Activated T-cell treated with anti-CD3 and anti-CD28 coated beads, Interleukin-2, amount 50 U/mL, for 4 hours (primary cell): Measurements from ENCODE around the gene CACTIN. TPM values are rescaled to one million over a fixed set of nuclear protein-coding genes. Genes with fewer than 3 reads are reported as not detected.

Experiments used
- ATAC-seq, 2 donors: fragments of 200-7000 bp; cut with Tn5 transposase; one replicate each; pipeline ENCODE4 v1.10.0; 2021
- DNase-seq: peaks from one replicate; pipeline ENCODE4 v3.0.0-alpha.2; 2020
- H3K27me3 Mint-ChIP-seq: one replicate; pipeline ENCODE4 v1.8.0; 2021; ENCODE audit warnings: low read depth, mixed read lengths
- H3K36me3 Mint-ChIP-seq: one replicate; pipeline ENCODE4 v1.8.0; 2022; ENCODE audit warnings: mixed read lengths; ENCODE audit not compliant: insufficient read depth
- H3K4me1 Mint-ChIP-seq: one replicate; pipeline ENCODE4 v1.8.0; 2021; ENCODE audit warnings: low read depth, mixed read lengths
- H3K4me3 Mint-ChIP-seq: one replicate; pipeline ENCODE4 v1.8.0; 2021; ENCODE audit warnings: mild to moderate bottlenecking, moderate library complexity, mixed read lengths
- H3K9me3 Mint-ChIP-seq: one replicate; pipeline ENCODE4 v1.8.0; 2021; ENCODE audit warnings: mixed read lengths
- total RNA-seq, 3 donors: library from RNA; stranded (reverse); gene quantifications; one replicate each; pipeline ENCODE4 v1.2.1, GENCODE V29; 2021

The CACTIN gene
- total RNA-seq, 3 donors from 2014 or later: 51.5 to 53.8 (median 52.6) TPM

DNA sequence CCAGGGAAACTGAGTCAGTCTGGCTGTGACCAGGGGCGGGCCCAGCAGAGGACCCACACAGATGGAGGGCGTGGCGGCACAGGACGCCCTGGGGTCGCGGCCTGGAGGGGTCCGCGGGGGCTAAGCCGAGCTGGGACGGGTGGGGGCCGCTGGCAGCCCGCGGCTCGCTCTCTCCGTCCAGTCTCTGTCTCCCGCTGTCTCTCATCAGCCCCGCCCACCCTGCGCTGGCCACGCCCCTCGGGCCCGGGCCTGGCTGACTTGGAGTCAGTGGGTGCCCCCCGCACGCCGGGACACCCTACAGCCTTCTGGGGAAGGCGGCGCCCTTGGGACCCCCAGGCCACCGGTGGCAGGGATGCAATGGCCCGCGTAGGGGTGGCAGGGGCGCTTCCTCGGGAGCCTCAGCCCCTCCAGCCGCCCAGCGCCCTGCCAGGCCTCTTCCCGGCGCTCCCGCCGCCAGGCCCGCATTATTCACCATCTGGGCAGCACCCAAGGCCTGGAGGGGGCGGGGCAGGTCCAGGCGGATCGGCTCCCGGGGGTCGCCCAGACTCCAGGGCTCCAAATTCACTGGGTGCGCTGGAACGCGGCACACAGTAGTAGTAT, 19.8 kb downstream of the CACTIN start, which contains the start of gene TBXA2R:
TBXA2R (minus strand) TSS at position 186 of the 600 bp plus-strand sequence. CDS start 6,241 bp downstream, outside the sequence.
- peak; percentile 61 for DNase-seq
- Mint-ChIP-seq H3K4me3 (peak within 1 kb of the TSS; percentile 19), H3K4me1 (peaks cover 11% of the 10 kb centered on the region), H3K9me3 (no peaks in the 10 kb centered on the region), H3K27me3 (no peaks in the 10 kb centered on the region), H3K36me3 (peaks cover 1% of the 10 kb centered on the region)
- peak; percentile 57 to 66 for ATAC-seq

DNA sequence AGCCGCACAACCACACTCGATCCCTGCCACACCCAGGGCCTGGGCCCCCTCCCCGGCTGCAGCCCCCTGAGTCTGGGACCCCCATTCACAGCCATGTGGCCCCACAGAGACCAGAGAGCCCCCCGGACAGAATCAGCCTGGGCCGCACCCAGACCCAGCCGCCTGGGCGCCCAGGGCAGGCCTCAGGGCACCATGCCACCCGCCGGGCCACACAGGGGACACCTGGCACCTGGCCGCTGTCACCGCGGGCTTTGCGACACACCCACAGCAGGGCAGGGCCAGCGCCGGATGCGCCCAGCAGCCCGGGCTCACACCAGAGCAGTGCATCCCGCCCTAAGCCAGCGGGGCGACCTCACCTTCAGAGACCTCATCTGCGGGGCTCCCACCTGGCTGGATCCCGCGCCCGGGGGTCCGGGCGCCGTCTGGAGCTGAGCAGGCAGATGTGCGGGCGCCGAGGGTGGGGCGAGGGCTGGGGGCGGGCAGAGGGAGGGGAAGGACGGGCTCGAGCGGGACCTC, 20.4 kb downstream of the CACTIN start:
- H3K4me3 Mint-ChIP-seq: peak overlapping the region; percentile 19
- H3K36me3 Mint-ChIP-seq: no peaks in the 10 kb centered on the region
- no peak for DNase-seq
- no peaks in the 10 kb centered on the region for H3K9me3 Mint-ChIP-seq
- H3K27me3 Mint-ChIP-seq: no peaks in the 10 kb centered on the region
- peaks cover 11% of the 10 kb centered on the region for H3K4me1 Mint-ChIP-seq
- peak; percentile 59 to 64 for ATAC-seq

DNA sequence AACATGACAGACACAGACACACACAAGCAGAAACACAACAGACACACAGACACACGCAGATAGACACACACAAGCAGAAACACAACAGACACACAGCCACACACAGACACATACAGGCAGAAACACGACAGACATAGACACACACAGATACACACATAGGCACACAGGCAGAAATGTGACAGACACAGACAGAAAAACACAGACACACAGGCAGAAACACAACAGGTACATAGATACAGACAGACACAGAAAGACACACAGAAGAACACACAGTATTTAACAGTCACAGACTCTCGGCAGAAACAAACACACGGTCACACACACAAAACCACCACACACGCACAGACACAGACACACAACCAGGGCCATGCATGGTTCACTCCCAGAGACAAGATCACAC, 20.8 kb downstream of the CACTIN start:
- H3K36me3 Mint-ChIP-seq: no peaks in the 10 kb centered on the region
- no peak for DNase-seq
- H3K9me3 Mint-ChIP-seq: no peaks in the 10 kb centered on the region
- peak in 1 of 2 donors; percentile 2 for ATAC-seq
- no peaks in the 10 kb centered on the region for H3K27me3 Mint-ChIP-seq
- H3K4me3 Mint-ChIP-seq: no peak overlapping the region
- peaks cover 11% of the 10 kb centered on the region for H3K4me1 Mint-ChIP-seq

DNA sequence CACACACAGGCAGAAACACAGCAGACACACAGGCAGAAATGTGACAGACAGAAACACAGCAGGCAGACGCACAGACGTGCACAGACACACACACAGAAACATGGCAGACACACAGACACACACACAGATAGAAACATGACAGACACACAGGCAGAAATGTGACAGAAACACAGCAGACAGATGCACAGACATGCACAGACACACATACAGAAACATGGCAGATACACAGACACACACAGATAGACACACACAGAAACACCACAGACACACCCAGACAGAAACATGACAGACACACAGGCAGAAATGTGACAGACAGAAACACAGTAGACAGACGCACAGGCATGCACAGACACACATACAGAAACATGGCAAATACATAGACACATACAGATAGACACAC, 21.2 kb downstream of the CACTIN start:
- no peak for DNase-seq
- Mint-ChIP-seq H3K4me1 (peaks cover 11% of the 10 kb centered on the region), H3K27me3 (no peaks in the 10 kb centered on the region), H3K36me3 (no peaks in the 10 kb centered on the region), H3K9me3 (no peaks in the 10 kb centered on the region), H3K4me3 (no peak overlapping the region)
- no peak for ATAC-seq

DNA sequence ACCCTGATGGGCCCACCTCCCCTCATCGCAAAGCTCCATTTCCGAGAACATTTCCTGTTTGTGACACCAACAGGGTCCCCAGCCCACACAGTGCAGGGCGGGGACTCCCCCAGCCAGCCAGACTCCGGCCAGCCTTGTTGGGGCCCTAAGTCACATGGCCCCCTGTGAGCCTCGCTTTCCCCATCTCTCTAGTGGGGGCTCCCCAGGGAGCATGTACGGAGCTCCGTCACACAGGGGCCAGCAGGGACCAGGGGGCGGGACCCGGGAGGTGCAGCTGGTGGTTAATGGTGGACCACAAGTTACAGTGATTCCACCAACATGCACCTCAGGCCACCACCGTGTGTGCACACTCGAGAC, 21.6 kb downstream of the CACTIN start:
- H3K27me3 Mint-ChIP-seq: no peaks in the 10 kb centered on the region
- DNase-seq (no peak), ATAC-seq (peak; percentile 27 to 38)
- no peaks in the 10 kb centered on the region for H3K36me3 Mint-ChIP-seq
- peaks cover 11% of the 10 kb centered on the region for H3K4me1 Mint-ChIP-seq
- H3K9me3 Mint-ChIP-seq: no peaks in the 10 kb centered on the region
- H3K4me3 Mint-ChIP-seq: no peak overlapping the region

DNA sequence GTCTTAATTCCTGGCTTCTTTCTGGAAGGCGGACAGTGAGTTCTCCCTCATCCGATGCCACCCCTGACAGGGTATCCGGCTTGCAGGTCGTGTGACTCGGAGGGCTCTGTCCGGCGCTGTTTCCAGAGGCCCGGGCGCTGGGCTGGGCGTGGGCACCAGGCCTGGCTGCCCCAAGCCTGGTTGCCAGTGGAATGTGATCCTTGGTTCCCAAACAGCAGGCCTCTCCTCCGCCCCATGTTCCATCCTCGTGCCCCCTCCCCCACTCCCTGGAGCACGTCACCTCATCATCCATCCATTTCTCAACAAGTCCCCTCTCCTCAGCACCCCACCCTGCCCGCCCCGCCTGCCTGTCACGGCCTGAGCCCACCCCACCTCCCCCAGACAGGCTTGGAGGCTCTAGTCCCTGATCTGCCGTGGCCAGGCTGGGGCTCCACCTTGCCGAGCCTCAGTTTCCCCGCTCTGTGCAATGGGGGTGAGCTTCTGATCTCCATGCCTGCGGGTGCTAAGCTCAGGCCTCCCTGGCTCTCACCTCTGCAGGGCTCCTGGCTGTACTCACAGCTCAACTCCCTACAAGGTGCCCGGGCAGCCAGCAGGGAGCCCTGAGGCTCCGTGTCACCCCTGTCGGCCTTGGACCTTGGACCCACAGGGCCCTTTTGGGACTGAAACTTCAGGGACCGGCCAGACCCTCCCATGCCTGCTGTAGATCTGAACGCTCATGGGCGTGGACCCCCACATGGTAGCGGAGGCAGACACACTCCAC, 22.2 kb downstream of the CACTIN start:
- no peak overlapping the region for H3K4me3 Mint-ChIP-seq
- H3K27me3 Mint-ChIP-seq: no peaks in the 10 kb centered on the region
- DNase-seq (no peak), ATAC-seq (peak; percentile 8 to 30)
- no peaks in the 10 kb centered on the region for H3K9me3 Mint-ChIP-seq
- no peaks in the 10 kb centered on the region for H3K36me3 Mint-ChIP-seq
- peaks cover 11% of the 10 kb centered on the region for H3K4me1 Mint-ChIP-seq

DNA sequence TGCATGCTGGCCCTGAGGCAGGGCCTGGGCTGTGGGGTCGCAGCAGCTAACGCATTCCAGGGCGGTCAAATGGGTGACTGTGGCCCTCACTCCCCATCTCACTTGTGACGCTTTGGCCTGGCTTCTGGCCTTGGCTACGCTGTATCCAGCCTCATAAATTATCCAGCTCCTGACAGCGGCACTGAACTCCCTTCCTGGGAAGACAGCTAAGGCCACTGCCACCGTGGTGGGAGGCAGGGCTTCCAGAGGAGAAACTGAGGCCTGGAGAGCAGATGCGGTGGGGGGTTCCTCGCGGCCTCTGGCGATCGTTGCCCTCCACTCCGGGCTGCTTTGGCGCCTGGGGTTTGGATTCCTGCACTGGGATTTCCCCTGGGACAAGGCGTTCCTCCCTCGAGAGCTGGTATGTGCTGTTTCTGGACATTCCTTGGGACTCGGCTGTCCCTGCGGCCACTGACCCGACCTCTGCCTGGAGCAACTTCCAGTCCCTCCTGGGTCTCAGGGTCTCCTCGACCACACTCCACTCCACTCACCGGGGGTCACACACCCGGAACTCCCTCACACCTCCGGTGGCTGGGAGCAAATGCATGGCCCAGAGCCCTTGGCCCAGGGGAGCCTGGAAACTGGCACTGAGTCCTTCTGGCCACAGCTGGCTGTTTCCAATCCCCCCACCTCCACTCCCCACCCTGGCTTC, 23.3 kb downstream of the CACTIN start:
- H3K36me3 Mint-ChIP-seq: no peaks in the 10 kb centered on the region
- no peaks in the 10 kb centered on the region for H3K9me3 Mint-ChIP-seq
- ATAC-seq: no peak
- peaks cover 9% of the 10 kb centered on the region for H3K4me1 Mint-ChIP-seq
- DNase-seq: no peak
- no peak overlapping the region for H3K4me3 Mint-ChIP-seq
- H3K27me3 Mint-ChIP-seq: no peaks in the 10 kb centered on the region

DNA sequence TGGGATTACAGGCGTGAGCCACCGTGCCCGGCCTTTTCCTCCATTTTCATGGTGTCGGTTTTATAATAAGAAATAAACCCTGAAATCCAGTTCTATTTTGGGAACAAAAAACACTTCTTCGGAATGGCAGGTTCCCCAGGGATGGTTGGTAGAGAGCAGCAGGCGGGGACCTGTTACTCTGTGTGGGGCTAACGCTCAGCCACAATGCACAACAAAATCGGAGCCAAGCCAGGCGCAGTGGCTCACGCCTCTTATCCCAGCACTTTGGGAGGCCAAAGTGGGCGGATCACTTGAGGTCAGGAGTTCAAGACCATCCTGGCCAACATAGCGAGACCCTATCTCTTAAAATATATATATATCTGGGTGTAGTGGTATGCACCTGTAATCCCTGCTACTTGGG, 25.6 kb downstream of the CACTIN start:
- Mint-ChIP-seq H3K4me3 (no peak overlapping the region), H3K9me3 (no peaks in the 10 kb centered on the region), H3K27me3 (no peaks in the 10 kb centered on the region), H3K4me1 (no peaks in the 10 kb centered on the region), H3K36me3 (no peaks in the 10 kb centered on the region)
- ATAC-seq (no peak), DNase-seq (no peak)

DNA sequence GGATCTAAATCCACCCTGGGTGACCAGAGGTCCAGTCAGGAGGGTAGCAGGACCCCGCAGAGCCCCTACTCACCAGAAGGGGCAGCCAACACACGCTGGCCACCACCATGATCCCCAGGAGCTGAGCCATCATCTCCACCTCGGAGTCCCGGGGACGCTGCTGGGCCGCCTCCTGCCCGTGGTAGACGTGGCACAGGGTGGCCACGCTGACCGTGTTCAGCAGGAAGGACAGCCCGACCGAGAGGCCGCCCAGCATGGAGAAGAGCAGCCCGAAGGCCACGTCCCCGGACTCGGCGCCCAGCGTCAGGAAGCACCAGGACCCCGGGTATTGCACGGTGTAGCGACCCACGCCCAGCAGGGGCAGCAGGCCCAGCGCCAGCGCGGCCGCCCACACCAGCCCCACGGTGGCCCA, 26.8 kb downstream of the CACTIN start:
- DNase-seq (no peak), ATAC-seq (no peak)
- H3K27me3 Mint-ChIP-seq: no peaks in the 10 kb centered on the region
- no peaks in the 10 kb centered on the region for H3K9me3 Mint-ChIP-seq
- no peaks in the 10 kb centered on the region for H3K4me1 Mint-ChIP-seq
- H3K4me3 Mint-ChIP-seq: no peak overlapping the region
- H3K36me3 Mint-ChIP-seq: no peaks in the 10 kb centered on the region

DNA sequence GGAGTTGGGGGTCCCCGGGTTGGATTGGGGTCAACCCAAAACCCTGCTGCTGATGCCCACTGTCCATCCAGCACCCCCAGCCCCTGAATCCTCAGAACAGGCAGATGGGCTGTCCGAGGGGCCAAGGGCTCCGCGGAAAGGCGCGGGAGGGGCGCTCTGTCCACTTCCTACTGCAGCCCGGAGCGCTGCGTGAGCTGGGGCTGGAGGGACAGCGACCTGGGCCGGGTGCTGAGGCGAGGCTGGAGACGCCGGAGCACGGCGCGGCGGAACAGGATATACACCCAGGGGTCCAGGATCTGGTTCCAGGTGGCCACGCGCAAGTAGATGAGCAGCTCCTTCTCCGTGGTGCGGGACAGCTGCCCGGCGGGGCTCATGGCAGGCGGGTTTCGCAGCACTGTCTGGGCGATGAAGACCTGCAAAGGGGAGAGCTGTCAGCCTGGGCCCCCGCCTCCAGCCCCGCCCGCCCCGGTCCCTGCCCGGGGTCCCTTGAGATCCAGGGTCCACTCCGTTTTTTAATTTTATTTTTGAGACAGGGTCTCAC, 31.0 kb downstream of the CACTIN start:
- Mint-ChIP-seq H3K36me3 (no peaks in the 10 kb centered on the region), H3K9me3 (no peaks in the 10 kb centered on the region), H3K4me3 (no peak overlapping the region), H3K4me1 (no peaks in the 10 kb centered on the region), H3K27me3 (no peaks in the 10 kb centered on the region)
- no peak for DNase-seq
- ATAC-seq: no peak

DNA sequence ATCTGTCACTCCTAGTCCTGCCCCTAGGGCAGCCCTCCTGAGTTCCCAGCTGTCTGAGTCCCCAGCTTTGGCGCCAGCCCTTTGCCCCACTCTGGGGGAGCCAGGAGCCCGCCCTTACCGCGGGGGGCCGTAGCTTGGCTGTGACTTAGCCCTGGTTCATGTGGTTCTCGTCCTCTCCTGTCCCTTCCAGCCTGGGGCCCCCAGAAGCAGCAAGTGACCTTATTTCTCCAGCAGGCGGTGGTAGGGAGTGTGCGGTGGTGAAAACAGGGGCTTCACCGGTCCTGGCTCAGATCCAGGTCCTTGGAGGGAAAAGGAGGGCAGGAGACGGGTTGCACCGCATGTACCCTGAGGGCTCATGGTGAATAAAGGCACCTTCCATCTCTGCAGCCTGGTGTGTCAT, 33.4 kb downstream of the CACTIN start:
- no peak overlapping the region for H3K4me3 Mint-ChIP-seq
- DNase-seq (no peak), ATAC-seq (no peak)
- H3K9me3 Mint-ChIP-seq: no peaks in the 10 kb centered on the region
- H3K4me1 Mint-ChIP-seq: no peaks in the 10 kb centered on the region
- H3K36me3 Mint-ChIP-seq: no peaks in the 10 kb centered on the region
- H3K27me3 Mint-ChIP-seq: no peaks in the 10 kb centered on the region

DNA sequence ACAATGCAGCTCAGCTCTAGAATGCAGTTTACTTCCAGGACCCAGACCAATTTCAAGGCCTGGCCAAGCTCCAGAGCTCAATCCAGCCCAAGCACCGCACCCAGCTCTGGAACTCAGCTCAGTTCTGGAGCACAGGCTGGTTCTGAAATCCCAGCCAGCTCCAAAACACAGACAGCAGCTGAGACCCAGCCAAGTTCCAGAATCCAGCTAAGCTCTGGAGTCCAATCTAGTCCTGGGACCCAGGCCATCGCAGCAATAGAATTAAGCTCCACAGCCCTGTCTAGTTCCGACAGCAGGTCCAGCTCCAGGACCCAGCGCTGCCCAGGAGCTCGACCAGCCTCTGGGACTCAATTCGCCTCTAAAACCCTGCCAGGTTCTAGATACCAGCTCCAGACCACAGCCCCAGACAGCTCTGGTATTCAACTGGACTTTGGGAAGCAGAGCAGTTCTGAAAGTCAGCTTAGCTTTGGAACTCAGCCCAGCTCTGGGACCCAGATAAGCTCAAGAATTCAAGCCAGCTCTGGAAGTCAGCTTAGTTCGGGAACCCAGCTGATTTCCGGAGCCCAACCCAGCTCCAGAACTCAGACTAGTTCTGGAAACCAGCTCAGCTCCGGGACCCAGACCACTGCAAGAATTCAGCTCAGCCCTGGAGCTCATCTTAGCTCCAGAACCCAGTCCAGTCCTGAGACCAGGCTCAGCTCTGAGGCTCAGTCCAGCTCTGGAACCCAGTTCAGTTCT, 34.5 kb downstream of the CACTIN start:
- no peak for ATAC-seq
- Mint-ChIP-seq H3K4me3 (no peak overlapping the region), H3K9me3 (no peaks in the 10 kb centered on the region), H3K27me3 (no peaks in the 10 kb centered on the region), H3K4me1 (no peaks in the 10 kb centered on the region), H3K36me3 (no peaks in the 10 kb centered on the region)
- no peak for DNase-seq

DNA sequence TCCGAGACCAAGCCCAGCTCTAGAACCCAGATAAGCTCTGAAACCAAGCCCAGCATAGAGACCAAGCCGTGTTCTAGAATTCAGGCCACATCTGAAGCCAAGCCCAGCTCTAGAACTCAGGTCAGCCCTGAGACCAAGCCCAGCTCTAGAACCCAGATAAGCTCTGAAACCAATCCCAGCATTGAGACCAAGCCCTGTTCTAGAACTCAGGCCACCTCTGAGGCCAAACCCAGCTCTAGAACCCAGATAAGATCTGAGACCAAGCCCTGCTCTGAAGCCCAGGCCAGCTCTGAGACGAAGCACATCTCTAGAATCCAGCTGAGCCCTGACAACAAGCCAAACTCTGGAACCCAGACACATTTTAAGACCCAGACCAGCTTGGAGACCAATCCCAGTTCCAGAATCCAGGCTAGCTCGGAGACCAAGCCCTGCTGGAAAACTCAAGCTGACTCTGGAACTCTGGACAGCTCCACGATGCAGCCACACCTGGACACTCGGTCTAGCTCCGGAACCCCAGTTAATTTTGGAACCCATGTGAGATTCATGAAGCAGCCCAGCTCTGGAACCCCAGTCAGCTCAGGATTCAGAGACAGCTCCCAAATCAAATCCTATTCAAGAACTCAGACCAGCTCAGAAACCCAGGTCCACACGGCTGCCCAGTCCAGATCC, 35.5 kb downstream of the CACTIN start:
- no peaks in the 10 kb centered on the region for H3K4me1 Mint-ChIP-seq
- DNase-seq (no peak), ATAC-seq (no peak)
- no peaks in the 10 kb centered on the region for H3K36me3 Mint-ChIP-seq
- H3K27me3 Mint-ChIP-seq: no peaks in the 10 kb centered on the region
- no peak overlapping the region for H3K4me3 Mint-ChIP-seq
- H3K9me3 Mint-ChIP-seq: no peaks in the 10 kb centered on the region
